Heart left ventricle (tissue), 13 donors: ENCODE measurements around the gene COMMD7.

ENCODE experiments used
- POLR2A ChIP-seq, 2 donors: fragments of 450-650 bp; IDR thresholded peaks; one replicate each; pipeline ENCODE4 v1.6.1; 2017; ENCODE audit warnings: antibody characterized with exemption in 2 of 2, mild to moderate bottlenecking in 2 of 2, moderate library complexity in 2 of 2
- TF ChIP-seq, protein P1 (sequence below), 12 donors: fragments of 200-600 bp; sonication (generic) in 4 of 12; IDR thresholded peaks; one replicate each; pipeline versions ENCODE4 v1.5.0 to v1.8.0; 2018 to 2022; ENCODE audit warnings: antibody characterized with exemption in 12 of 12, mild to moderate bottlenecking in 5 of 12
- donor health status: ischemic (EF 13 %, LVEDD 7.1; RV severe dilation, severe dysfunction).
- donor health status: DM: no; HTN: yes; CAD: no.
- donor health status: DM: no; HTN: no; CAD: no.
- donor health status: ischemic (EF 25% LVEDD 6.9; RV normal size, moderate dysfunction).
- donor health status: ischemic (EF 25% LVEDD 5.7; RV mildly dilated, moderate dysfunction).
- donor health status: ischemic (EF 35%, LVEDD 5.7; RV mildly dilated, moderate dysfunction).
- donor health status: nonischemic (EF 11% LVEDD 7.7; RV severe dilation, severe dysfunction).
- donor health status: DM: yes; HTN: yes; CAD: no.
- donor health status: PGD.
- donor health status: ischemic (EF 29% LVEDD 5.4; RV normal size, mild dysfunction).
- donor health status: nonischemic (EF 23%, LVEDD 6.1; RV moderate dilation, normal function).

GRCh38 chr20:32751293-32751692 lies 8.0 kb upstream of the COMMD7 start:
- TF ChIP-seq POLR2A (IDR thresholded peaks at IDR 0.05) = no peak
- TF ChIP-seq, protein P1, sequence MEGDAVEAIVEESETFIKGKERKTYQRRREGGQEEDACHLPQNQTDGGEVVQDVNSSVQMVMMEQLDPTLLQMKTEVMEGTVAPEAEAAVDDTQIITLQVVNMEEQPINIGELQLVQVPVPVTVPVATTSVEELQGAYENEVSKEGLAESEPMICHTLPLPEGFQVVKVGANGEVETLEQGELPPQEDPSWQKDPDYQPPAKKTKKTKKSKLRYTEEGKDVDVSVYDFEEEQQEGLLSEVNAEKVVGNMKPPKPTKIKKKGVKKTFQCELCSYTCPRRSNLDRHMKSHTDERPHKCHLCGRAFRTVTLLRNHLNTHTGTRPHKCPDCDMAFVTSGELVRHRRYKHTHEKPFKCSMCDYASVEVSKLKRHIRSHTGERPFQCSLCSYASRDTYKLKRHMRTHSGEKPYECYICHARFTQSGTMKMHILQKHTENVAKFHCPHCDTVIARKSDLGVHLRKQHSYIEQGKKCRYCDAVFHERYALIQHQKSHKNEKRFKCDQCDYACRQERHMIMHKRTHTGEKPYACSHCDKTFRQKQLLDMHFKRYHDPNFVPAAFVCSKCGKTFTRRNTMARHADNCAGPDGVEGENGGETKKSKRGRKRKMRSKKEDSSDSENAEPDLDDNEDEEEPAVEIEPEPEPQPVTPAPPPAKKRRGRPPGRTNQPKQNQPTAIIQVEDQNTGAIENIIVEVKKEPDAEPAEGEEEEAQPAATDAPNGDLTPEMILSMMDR (IDR thresholded peaks at IDR 0.05) = no peak
